Panc1 (cell line): ENCODE measurements around the gene GADD45G. TPM values are rescaled to one million over a fixed set of nuclear protein-coding genes. Genes with fewer than 3 reads are reported as not detected.

Experiments used
- ATAC-seq: fragments of 200-7000 bp; cut with Tn5 transposase; 2 replicates; pipeline ENCODE4 v1.9.1; 2020; ENCODE audit warnings: mild to moderate bottlenecking, moderate library complexity
- BruUV-seq: library from RNA; stranded (reverse); fragments of 400-500 nt; replicated peaks from 2 replicates; lab custom pipeline; 2021; lab: Mats Ljungman, UMichigan
- CTCF ChIA-PET: fragments of 300-600 bp; sonication (Branson Sonifier 250); formaldehyde crosslinking; loops from one replicate; lab custom pipeline; 2022; ENCODE audit warnings: antibody characterized with exemption; lab: Charles Lee
- POLR2A ChIA-PET: fragments of 300-600 bp; sonication (Branson Sonifier 250); formaldehyde crosslinking; loops from one replicate; lab custom pipeline; 2022; ENCODE audit warnings: antibody characterized with exemption; lab: Charles Lee
- DNase-seq: peaks from one replicate; pipeline ENCODE4 v3.0.0-alpha.2; 2010; ENCODE audit warnings: low read depth, low spot score
- H3K27ac ChIP-seq: 2 replicates; pipeline ENCODE4 v1.5.1; 2011; ENCODE audit warnings: mild to moderate bottlenecking, low read length, inconsistent platforms
- H3K27me3 ChIP-seq: fragments of 200-500 bp; sonication (Bioruptor generic); 2 replicates; pipeline ENCODE4 v1.6.0; 2014; ENCODE audit warnings: low read length, inconsistent platforms; ENCODE audit not compliant: control insufficient read depth, insufficient read depth
- H3K36me3 ChIP-seq: fragments of 200-500 bp; sonication (Bioruptor generic); 2 replicates; pipeline ENCODE4 v1.5.1; 2014; ENCODE audit warnings: inconsistent platforms, mild to moderate bottlenecking, low read length, moderate library complexity; ENCODE audit not compliant: control insufficient read depth, insufficient read depth
- H3K4me1 ChIP-seq: 2 replicates; pipeline ENCODE4 v1.5.1; 2011; ENCODE audit warnings: inconsistent platforms, mild to moderate bottlenecking, low read length, moderate library complexity; ENCODE audit not compliant: control insufficient read depth, insufficient read depth
- H3K4me3 ChIP-seq, 2 experiments: 2 replicates each; pipeline ENCODE4 v1.5.1; 2011 to 2012; ENCODE audit warnings: low read depth in 2 of 2, low read length in 2 of 2, mild to moderate bottlenecking in 2 of 2, inconsistent platforms in 1 of 2, moderate library complexity in 1 of 2
- H3K9me3 ChIP-seq: fragments of 200-500 bp; sonication (Bioruptor generic); 2 replicates; pipeline ENCODE4 v1.5.1; 2014; ENCODE audit warnings: low read depth, mild to moderate bottlenecking, inconsistent platforms, low read length, moderate library complexity; ENCODE audit not compliant: control insufficient read depth, insufficient read depth
- POLR2AphosphoS5 ChIP-seq: IDR thresholded peaks from 2 replicates; pipeline ENCODE4 v1.6.1; 2012; ENCODE audit warnings: mild to moderate bottlenecking, low read depth, low read length, moderate library complexity
- SIN3A ChIP-seq: IDR thresholded peaks from 2 replicates; pipeline ENCODE4 v1.6.1; 2012; ENCODE audit warnings: low read depth, mild to moderate bottlenecking, low read length, moderate library complexity, borderline replicate concordance; ENCODE audit not compliant: insufficient read depth
- TCF7L2 ChIP-seq: IDR thresholded peaks from 2 replicates; pipeline ENCODE4 v1.6.1; 2011; ENCODE audit warnings: mild to moderate bottlenecking, low read depth, low read length, inconsistent platforms
- in situ Hi-C: cut with HindIII; loops from 2 replicates; pipeline ENCODE4 v1.10.0; 2016; ENCODE audit warnings: low sequenced_read_pairs, low pct_unique_long_range_greater_than_20kb
- intact Hi-C: fragments of 100-400 bp; cut with micrococcal nuclease; formaldehyde crosslinking; loops from one replicate; pipeline ENCODE4 v1.10.0; 2022; ENCODE audit not compliant: unreplicated experiment
- total RNA-seq: library from RNA; stranded (reverse); gene quantifications from one replicate; pipeline ENCODE4 v1.2.1, GENCODE V29; 2021; ENCODE audit not compliant: unreplicated experiment
- TF ChIP-seq, protein P1 (sequence below): fragments of 450-650 bp; IDR thresholded peaks from 2 replicates; pipeline ENCODE4 v1.5.1; 2017; ENCODE audit warnings: mild to moderate bottlenecking
- TF ChIP-seq, protein P2 (sequence below), 2 experiments: IDR thresholded peaks; 2 replicates each; pipeline ENCODE4 v1.6.1; 2011 to 2012; ENCODE audit warnings: low read depth in 2 of 2, control low read depth in 1 of 2, low read length in 1 of 2, mild to moderate bottlenecking in 1 of 2, moderate library complexity in 1 of 2; ENCODE audit not compliant: insufficient read depth in 1 of 2

The GADD45G gene
- total RNA-seq, 1 experiment from 2014 or later = 1.2 TPM

DNA sequence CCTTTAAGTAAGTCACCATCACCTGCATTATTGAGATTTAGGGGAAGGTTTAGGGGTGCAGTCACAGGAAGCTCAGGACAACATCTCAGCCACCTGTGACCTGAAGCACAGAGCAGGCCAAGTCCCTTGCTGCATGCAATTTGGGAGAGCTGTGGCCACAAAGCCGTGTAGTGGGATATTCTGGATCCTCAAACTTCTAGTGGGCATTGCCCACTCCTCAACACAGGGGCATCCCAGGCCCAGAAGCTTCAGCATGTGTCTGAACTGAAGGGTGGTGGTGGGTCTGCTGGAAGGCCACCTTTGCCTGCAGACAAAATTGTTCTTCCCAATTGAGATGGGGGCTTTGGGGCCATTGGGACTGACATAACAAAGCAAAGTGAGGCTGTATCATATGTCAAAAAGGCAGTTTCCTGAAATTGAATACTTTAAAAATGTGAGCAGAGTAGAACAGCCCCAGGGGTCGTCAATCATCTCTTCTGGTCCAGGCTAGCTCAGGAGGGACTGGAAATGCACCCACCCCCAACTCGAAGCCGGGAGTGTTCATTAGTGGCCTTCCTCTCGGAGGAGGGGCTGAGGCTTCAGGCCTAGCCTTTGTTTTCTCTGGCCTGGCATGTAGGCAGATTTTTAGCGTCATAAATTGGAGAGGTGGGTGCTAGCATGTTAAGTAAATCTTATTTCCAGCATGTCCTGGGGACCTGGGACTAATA lies 2.8 kb upstream of the GADD45G start:
- ATAC-seq (no peak), DNase-seq (no peak)
- no TSS peak for BruUV-seq
- no peaks in the 10 kb centered on the region; the same call in 1 of the 2 replicates for H3K27me3 ChIP-seq
- no peaks in the 10 kb centered on the region for H3K36me3 ChIP-seq
- intact Hi-C loops (loop anchor here (2.0 to 10.0 kb wide), 2 partner anchors 323 to 395 kb away; no protein-coding TSS in a partner anchor), in situ Hi-C loops (no loop called here)
- CTCF ChIA-PET = no interaction called here
- peaks cover 5% of the 10 kb centered on the region for H3K4me1 ChIP-seq
- TF ChIP-seq SIN3A (no peak), TCF7L2 (no peak), POLR2AphosphoS5 (no peak)
- TF ChIP-seq, protein P1, sequence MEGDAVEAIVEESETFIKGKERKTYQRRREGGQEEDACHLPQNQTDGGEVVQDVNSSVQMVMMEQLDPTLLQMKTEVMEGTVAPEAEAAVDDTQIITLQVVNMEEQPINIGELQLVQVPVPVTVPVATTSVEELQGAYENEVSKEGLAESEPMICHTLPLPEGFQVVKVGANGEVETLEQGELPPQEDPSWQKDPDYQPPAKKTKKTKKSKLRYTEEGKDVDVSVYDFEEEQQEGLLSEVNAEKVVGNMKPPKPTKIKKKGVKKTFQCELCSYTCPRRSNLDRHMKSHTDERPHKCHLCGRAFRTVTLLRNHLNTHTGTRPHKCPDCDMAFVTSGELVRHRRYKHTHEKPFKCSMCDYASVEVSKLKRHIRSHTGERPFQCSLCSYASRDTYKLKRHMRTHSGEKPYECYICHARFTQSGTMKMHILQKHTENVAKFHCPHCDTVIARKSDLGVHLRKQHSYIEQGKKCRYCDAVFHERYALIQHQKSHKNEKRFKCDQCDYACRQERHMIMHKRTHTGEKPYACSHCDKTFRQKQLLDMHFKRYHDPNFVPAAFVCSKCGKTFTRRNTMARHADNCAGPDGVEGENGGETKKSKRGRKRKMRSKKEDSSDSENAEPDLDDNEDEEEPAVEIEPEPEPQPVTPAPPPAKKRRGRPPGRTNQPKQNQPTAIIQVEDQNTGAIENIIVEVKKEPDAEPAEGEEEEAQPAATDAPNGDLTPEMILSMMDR = no peak
- TF ChIP-seq, protein P2, sequence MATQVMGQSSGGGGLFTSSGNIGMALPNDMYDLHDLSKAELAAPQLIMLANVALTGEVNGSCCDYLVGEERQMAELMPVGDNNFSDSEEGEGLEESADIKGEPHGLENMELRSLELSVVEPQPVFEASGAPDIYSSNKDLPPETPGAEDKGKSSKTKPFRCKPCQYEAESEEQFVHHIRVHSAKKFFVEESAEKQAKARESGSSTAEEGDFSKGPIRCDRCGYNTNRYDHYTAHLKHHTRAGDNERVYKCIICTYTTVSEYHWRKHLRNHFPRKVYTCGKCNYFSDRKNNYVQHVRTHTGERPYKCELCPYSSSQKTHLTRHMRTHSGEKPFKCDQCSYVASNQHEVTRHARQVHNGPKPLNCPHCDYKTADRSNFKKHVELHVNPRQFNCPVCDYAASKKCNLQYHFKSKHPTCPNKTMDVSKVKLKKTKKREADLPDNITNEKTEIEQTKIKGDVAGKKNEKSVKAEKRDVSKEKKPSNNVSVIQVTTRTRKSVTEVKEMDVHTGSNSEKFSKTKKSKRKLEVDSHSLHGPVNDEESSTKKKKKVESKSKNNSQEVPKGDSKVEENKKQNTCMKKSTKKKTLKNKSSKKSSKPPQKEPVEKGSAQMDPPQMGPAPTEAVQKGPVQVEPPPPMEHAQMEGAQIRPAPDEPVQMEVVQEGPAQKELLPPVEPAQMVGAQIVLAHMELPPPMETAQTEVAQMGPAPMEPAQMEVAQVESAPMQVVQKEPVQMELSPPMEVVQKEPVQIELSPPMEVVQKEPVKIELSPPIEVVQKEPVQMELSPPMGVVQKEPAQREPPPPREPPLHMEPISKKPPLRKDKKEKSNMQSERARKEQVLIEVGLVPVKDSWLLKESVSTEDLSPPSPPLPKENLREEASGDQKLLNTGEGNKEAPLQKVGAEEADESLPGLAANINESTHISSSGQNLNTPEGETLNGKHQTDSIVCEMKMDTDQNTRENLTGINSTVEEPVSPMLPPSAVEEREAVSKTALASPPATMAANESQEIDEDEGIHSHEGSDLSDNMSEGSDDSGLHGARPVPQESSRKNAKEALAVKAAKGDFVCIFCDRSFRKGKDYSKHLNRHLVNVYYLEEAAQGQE (IDR thresholded peaks at IDR 0.05; ENCODE audit: insufficient read depth in 1 of 2, low read depth in 2 of 2, low read length in 1 of 2) = no peak
- H3K27ac ChIP-seq = no peak overlapping the region
- no peaks in the 10 kb centered on the region for H3K9me3 ChIP-seq
- no peak overlapping the region for H3K4me3 ChIP-seq
- POLR2A ChIA-PET = no interaction called here

- intact Hi-C loops = loop anchor here (1.0 to 10.0 kb wide), 3 partner anchors 322 to 499 kb away; no protein-coding TSS in a partner anchor
- Histone ChIP-seq H3K27ac (no peak overlapping the region), H3K36me3 (no peaks in the 10 kb centered on the region), H3K4me3 (peak overlapping the region; percentile 41 to 61), H3K9me3 (no peaks in the 10 kb centered on the region), H3K4me1 (peaks cover 5% of the 10 kb centered on the region), H3K27me3 (no peaks in the 10 kb centered on the region; the same call in 1 of the 2 replicates)
- TF ChIP-seq SIN3A = no peak
- TF ChIP-seq, protein P2 (IDR thresholded peaks at IDR 0.05; ENCODE audit: insufficient read depth in 1 of 2, low read depth in 2 of 2, low read length in 1 of 2) = no peak
- TF ChIP-seq, protein P1 = peak; percentile 80
- no peak for TF ChIP-seq POLR2AphosphoS5
- no peak for TF ChIP-seq TCF7L2
- POLR2A ChIA-PET = no interaction called here
- no TSS peak for BruUV-seq
- no peak for DNase-seq
- CTCF ChIA-PET = interaction anchor here (0.7 to 1.8 kb wide), 9 partner anchors 26 to 499 kb away, joined by 3 to 14 read pairs (median 5); no protein-coding TSS in a partner anchor
- peak; percentile 62 for ATAC-seq
- in situ Hi-C loops = no loop called here
These were observed 1.6 kb upstream of the GADD45G start for GRCh38 chr9:89602978-89603766.
